GM18508 (cell line): ENCODE measurements around the gene DDX49.
"Not testable (repeated sequence)": the region's sequence is repeated elsewhere in the genome, so short reads cannot be mapped to it uniquely, and the experiment has no call there.

Experiments
- ATAC-seq: cut with Tn5 transposase; IDR thresholded peaks from one replicate; pipeline ENCODE4 v1.9.1; 2021; ENCODE audit warnings: moderate number of reproducible peaks; ENCODE audit not compliant: insufficient read depth, unreplicated experiment

Gene DDX49

DNA sequence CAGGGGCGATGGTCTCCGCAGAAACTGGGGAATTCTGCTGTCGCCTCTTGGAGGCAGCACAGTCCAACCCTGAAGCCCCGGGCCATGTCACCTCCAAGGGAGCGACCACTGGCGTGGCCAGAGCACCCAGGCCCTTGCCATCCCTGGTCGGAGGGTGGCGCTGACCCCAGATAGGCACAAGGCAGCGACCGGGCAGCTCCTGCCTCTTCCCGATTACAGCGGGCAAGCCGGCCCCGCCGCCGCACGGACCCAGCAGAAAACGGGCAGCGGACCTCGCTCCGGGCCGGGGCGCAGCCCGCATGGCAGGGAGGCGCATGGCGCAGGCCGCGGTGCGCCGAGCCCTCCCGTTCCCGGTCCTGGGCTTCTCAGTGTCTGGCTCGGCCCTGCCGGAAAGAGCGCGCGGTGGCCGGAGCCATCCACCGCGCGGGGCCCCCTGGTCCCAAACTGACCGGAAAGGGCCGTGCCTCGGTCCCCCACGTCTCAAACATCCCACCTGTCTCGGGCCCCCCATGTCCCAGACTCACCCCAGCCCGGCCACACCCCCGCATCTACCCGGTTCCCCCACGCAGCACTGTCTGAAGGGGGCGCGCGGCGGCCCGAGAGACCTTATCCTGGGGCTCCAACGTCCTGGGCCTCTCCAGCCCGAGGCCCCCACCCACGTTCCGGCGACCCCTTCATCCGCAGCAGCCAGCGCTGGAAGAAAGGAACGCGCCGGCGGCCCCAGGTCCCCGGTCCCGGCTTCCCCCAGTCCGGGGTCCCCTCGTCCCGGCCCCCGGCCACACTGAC, 24.3 kb upstream of the DDX49 start:
- ATAC-seq, result no peak

DNA sequence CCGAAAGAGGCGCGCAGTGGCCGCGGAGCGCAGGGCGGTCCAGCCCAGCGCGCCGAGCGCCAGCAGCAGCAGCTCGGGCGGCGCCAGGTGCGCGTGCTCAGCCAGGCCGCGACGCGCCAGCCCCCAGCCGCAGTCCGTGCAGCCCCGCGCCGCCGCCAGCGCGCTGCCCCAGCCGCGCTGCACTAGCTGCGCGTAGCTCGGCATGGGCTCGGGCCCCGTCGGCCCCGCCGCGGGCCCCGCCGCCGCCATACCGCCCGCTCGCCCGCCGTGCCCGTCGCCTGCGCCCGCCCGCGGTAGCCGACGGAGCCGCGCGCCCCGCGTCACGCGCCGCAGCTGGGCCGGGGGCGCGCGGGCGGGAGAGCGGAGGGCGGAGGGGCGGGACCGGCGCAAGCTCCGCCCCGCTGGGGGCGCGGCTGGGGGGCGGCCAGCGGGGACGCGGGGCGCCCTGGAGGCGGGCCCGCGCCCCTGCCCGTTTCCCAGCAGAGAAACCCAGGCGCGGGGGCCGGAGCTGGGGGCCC, 23.6 kb upstream of the DDX49 start, which contains the start of gene CERS1:
Gene CERS1 (minus strand): TSS at position 335 of the 518 bp plus-strand sequence. CDS start 86 bp downstream, at position 249.
- no peak for ATAC-seq

DNA sequence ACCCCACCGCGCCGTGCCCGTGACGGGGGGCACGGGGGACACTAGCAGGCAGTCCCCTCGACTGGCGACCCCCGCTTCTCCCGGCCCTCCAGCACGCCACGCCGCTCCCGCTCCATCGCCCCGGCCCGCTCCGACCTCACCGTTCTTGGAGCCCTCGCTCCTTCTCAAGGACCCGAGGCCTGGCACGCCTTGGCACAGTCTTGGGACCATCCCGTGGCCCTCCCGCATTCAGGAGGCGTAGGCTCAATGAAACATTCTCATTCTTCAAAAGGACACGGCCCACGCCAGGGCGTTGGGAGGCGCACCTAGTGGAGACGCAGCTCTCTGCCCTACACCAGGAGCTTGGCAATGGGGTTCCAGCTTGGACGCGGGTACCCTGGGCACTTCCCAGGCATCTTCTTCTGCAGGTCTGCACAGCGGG, 23.1 kb upstream of the DDX49 start:
- ATAC-seq, result no peak

DNA sequence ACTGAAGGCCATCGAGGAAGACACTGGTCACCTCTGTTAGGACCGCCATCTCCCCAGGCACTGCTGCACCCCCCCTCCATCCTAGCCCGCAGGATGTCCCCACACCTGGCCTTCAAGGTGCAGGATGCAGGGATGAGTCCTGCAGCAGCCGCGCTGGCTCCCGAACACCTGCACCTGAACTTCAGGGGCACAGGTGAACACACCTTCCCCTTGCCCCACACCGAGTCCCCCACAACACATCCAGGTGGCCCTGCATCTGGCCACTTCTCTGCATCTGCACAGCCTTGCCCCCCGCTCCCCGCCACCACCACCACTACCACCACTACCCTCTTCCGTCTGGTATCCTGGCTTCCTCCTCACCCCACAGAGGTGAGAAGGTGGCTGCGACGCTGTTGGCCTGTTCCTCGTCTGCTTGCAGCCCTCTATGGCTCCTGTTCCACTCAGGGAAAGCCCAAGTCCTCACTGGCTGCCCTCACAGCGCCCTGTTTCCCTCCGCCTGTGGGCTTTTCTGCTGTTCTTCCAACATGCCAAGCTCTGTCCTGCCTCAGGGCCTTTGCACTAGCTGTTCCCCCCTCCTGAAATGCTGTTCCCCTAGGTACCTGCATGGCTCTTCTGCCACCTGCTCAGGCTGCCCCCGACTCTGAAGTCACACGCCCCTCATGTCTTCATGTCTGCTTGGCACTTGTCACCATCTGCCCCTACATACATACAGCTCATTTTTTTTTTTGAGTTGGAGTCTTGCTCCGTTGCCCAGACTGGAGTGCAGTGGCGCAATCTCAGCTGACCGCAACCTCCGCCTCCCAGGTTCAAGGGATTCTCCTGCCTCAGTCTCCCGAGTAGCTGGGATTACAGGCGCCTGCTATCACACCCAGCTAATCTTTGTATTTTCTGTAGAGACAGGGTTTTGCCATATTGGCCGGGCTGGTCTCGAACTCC, 22.2 kb upstream of the DDX49 start:
- ATAC-seq, result no peak

DNA sequence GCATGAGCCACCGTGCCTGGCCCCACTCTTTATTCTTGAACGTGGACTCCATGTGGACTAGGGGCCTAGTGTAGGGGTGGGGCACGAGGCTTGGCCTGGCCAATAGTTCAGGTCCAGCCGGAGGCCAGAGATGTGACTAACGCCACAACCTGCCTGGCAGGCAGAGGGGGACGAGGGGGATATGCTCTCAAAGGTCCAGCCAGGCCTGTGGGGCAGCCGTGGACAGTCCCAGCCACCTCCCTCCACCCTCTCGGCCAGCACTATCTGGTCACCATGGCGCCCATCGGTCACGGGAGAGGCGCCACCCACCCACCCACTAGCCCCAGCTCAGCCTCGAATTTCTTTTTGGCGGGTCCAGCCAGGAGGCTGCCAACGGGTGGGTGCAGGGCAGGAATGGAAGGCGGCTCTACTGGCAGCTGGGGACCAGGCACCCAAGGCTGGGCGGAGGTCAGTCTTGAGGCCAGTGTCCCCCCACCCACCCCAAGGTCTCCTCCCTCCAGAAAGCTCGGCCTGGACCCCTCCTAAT, 21.4 kb upstream of the DDX49 start:
- no peak for ATAC-seq

DNA sequence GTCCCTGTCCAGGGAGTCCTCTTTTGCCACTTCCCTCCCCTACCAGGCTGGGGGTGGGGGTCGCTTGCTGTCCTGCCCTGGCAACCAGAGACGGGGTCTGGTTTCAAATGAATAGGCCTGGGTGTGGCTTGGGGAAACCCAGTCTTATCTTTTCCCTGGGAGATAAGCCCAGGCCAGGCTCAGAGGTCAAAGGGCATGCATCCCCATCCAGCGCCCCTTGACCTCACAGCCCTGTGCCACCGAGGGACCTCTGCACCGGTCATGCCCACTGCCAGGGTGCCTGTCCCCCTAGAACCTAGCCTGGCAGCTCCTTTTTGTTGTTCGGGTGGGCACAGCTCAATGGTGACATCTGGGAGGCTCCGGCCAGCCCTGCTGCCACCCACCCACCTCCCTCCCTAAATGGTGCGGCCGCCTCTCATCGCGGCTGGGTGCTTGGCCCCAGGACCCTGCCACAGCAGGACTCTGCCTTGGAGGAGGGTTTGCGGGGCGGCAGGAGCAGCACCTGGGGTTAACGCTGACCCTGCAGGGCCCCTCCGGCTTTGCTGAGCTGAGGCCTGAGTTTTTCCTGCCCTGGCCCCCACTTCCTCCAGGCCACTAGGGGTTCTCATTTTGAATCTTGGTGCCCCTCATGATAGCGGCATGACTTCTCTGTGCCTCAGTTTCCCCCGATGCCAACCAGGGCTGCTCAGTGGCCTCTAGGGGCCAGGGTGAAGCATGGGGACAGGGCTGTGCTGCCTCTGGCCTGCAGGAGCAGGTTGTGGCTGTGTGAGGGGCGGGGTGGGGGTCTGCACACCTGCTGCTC, 20.7 kb upstream of the DDX49 start:
- no peak for ATAC-seq

DNA sequence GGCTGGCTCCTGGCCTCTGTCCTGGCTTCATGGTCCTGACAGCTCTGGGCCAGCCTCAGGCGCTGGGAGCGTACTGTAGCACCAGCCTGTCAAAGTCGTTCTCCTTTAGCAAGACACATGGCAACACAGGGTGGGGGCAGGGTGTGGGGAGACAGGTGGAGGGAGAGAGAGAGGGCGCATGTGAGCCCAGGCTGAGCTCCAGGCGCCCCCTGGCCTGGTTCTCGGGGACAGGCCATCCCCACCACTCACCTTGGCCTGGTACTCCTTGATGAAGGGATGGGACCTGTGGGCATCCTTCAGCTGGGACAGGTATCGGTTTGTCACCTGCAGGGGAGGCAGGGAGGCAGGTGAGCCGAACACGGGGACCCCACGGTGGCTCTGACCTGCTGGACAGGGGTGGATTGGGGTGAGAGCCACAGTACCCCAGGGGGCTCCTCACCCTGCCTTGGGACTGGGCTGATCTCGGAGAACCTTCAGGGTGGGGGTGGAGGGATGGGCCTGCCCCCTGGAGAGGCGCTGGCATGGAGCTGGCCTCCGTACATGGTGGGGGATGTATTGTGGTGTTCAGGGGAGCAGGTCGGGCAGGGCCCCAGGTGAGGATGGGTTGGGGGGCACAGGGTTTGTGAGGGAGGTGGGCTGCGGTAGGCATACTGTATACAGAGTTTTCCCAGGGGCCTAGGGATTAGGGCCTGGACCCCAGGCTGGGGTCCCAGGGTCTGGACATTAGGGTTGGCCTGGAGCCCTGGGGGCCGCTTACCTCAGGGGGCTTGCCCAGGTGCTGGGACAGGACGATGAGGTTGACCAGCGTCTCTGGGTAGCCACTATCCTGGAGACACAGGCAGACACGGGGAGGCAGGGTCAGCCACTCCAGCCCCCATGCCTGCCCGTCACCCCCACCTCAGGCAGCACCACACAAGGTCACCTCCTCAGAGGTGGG, 19.6 kb upstream of the DDX49 start:
- no peak for ATAC-seq

DNA sequence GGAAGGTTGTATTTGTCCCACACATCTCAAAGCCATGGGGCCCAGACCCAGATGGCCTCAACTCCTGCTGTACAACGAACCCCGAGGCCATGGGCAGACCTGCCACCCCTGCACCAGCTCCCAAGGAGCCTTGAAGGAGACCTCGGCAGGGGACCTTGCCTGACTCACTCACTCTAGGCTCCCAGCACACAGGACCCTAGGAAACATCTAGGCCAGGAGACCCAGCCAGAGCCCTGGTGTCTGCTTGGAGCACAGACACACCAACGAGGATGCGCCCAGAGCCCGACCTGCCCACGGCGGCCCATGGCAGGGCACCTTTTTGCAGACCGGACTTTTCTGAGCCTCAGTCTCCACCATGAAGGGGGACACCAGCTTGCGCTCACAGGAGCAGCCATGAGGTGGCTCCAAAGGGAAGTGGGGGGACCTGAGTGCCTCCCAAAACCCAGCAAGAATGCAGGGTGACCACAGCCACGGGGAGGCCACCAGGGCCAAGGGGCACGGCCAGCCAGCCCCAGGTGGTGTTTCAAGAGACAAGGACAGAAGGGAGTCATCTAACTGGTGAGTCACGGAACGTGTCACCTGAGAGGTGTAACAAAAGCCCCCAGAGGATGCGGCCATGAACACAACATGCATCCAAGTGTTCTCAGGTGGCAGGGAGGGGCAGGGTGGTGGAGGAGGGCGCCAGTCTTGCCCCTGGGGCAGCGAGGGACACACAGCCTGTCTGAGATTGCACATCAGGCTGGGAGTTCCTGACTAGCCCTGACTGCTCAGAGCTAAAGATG, 18.6 kb upstream of the DDX49 start:
- no peak for ATAC-seq

DNA sequence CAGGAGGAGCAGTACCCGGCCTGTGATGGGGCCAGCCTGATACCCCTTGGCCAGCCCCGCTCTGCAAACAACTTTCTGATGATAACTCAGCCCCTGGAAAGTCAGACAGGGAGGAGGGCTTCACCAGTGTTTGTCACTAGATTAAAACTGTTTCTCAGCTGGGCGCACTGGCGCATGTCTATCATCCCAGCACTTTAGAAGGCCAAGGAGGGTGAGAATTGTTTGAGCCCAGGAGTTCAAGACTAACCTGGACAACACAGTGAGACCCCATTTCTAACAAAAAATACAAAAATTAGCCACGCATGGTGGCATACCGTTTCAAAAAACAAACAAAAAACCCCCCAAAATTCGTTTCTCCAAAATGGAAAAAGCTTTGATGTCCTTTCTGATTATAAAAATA, 18.0 kb upstream of the DDX49 start:
- no peak for ATAC-seq

DNA sequence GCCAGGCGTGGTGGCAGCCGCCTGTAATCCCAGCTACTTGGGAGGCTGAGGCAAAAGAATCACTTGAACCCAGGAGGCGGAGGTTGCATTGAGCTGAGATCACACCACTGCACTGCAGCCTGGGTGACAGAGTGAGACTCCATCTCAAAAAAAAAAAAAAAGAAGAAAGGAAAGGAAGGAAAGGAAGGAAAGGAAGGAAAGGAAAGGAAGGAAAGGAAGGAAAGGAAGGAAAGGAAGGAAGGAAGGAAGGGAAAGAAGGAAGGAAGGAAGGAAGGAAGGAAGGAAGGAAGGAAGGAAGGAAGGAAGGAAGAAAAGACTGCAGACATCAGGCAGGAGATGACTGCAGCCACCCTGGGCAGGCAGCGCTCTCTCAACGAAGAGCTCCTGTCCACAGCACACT, 17.0 kb upstream of the DDX49 start:
- ATAC-seq, result not testable (repeated sequence)

DNA sequence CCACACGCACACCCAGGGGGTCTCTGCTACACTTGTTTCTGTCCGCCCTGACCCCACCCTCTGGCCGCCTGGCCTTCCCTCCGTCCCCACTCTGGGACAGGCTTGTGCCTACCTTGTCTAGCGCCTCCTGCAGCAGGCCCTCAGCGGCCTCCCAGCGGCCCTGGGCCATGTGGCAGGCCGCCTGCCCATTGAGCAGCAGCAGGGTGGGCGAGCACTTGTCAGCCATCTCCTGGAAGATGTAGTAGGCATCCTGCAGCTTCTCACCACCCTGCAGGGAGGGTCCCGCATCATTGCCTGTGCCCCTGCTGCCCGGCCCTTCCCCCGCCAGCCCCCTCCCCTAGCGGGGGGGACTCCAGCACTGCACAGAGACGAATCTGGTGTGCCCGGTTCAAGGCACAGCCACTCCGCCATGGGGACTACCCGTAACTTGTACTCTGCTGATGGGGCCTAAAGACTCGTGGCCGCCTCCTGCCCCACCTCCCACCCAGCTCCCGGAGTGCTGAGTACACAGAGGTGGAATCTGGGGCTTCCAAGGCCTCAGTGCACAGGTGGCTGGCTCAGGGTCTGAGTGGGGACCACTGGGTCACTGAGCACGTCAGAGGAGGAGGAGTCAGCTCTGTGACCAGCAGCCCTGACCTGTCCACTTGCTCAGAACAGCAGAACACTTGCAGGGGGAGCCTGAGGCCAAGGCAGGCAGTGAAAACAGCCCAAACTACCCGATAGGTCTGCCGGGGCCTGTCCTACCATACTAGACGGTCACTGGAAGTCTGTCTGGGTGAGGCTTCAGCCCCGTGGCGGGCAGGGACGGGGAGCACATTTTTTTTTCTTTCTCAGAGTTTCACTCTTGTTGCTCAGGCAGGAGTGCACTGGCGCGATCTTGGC, 16.1 kb upstream of the DDX49 start:
- no peak for ATAC-seq

DNA sequence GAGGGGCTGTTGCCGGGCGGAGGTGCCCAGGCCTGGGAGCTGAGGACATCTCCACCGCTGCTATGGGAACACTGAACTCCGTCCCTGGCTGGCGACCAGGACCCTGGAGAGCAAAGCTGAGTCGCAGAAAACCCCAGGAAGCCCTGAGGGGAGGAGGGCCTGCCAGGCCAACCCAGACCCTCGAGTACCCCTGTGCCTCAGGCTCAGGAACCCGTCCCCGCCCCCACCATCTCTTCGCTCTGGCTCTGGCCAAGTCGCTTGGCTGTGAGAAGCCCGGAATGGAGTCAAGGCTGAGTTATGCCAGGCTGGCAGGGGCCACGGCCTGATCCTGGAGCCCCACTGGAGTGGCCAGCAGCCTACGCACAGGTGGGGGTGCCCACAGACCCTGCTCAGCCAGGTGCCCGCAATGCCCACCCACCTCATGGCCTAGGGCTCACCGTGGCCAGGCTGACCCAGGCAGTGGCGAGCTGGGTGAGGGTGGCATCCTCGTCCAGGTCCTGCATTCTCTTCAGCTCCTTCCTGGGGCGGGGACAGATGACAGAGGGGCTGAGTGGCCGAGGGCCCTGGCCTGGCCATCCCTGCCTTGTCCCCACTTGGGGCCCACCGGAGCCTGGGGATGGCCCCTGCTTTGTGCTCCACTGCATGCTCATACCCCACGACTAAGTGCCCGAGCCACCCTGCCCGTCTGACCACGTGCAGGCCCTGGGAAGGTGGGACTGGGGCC, 15.0 kb upstream of the DDX49 start:
- ATAC-seq, result no peak

DNA sequence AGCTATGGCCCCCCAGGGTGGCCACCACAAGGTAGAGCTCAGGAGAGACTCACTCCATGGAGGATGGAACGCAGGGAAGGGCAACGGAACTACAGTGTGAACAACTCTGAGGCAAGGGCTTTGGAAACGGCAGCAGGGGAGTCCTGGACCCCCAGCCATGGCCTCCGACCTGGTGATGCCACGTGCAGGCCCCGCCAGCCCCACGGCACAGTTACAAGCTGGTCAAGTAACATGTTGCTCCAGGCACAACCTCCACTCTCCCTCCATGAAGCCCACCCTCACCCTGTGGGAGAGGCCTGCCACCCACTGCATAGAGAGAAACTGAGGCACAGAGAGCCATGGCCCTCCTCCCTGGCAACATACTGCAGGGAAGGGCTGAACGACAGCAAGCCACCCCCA, 14.5 kb upstream of the DDX49 start:
- ATAC-seq, result no peak

DNA sequence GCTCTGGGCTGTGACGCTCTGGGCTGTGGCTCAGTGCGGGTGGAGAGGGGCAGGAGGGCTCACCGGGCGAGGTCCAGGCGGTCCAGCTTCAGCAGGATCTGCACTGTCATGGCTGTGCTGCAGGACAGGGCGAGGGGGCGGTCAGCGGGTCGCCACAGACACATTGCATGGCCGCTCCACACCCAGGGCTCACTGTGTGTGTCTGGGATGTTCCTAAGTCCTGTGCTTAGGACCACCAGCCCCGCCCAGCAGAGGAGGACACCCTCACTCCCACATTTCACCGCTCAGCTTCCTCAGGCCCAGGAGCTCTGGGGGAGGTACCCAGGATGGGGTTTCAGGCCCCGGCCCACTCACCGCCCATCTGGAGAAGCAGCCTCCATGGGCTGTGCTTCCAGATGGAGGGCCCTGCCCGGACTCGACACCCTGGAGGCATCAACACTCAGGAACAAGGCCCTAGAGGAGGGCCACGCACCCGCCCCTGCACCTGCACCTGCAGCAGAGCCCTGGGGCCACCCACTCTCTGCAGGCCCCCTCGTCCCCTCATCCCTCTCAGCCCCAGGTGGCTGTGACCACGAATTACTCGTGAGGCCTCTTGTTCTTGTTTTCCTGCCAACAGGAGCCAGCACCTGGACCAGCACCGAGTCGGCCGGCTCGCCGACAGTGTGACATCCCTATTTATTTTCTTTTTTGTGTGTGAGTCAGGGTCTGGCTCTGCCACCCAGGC, 13.8 kb upstream of the DDX49 start:
- no peak for ATAC-seq

DNA sequence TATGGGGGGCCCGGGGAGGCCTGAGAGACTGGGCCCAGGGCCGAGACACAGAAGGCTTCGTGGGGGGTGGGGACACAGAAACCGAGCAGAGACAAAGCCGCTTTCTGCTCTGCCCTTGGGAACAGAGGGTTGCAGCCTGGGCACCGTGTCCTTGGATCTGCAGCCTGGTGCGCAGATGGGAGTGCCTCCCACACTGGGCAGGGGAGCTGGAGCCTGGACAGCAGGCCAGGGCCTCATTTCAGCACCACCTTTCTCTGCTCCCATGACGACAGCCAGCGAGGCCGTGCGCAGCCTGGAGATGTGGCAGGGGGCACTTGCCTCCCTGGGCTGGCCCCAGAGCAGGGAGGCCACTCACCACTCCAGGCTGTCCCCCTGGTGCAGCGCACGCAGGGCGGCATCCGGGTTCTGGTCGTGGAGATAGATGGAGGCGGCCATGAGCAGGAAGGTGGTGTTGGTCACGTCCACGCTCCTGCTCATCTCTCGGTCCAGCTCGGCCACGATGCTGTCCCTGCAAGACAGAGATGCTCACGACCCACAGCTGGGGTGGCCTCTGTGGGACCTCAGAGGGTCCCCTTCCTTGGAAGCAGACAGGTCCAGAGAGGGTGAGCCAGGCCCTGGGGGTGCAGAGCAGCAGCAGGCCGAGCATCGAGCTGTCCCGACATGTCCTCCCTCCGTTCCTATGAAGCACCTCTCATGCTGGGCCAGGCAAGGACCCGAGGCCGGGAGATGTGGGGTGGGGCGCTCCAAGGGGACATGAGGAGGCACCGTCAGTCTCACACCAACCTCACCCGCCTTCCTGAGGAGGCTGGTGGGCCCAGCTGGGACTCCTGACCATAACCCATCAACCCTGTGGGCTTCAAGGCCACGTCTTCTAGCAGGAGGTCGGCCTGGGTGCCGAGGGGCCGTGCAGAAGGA, 12.7 kb upstream of the DDX49 start:
- no peak for ATAC-seq
